Trophoblast cell (in vitro differentiated cells and primary cell): ENCODE results near the gene IQCB1.

Experiments
- DNase-seq, 2 donors: peaks; one replicate each; pipeline ENCODE4 v3.0.0-alpha.2; 2016
- H2AFZ ChIP-seq: 2 replicates; pipeline ENCODE4 v1.6.1; 2013; ENCODE audit warnings: low read length, moderate library complexity, mild to moderate bottlenecking; ENCODE audit not compliant: insufficient read depth, poor library complexity
- H2AK5ac ChIP-seq: 2 replicates; pipeline ENCODE4 v1.6.1; 2013; ENCODE audit warnings: mild to moderate bottlenecking, low read length
- H2BK120ac ChIP-seq: 2 replicates; pipeline ENCODE4 v1.6.1; 2013; ENCODE audit warnings: low read length, mild to moderate bottlenecking, moderate library complexity; ENCODE audit not compliant: insufficient read depth, poor library complexity
- H2BK12ac ChIP-seq: 2 replicates; pipeline ENCODE4 v1.6.1; 2013; ENCODE audit warnings: mild to moderate bottlenecking, low read length, moderate library complexity
- H2BK5ac ChIP-seq: 2 replicates; pipeline ENCODE4 v1.6.1; 2013; ENCODE audit warnings: low read length, low read depth, moderate library complexity, mild to moderate bottlenecking; ENCODE audit not compliant: poor library complexity
- H3K14ac ChIP-seq: 2 replicates; pipeline ENCODE4 v1.6.1; 2013; ENCODE audit warnings: mild to moderate bottlenecking, low read length
- H3K18ac ChIP-seq: 2 replicates; pipeline ENCODE4 v1.6.1; 2013; ENCODE audit warnings: mild to moderate bottlenecking, low read length
- H3K23ac ChIP-seq: 2 replicates; pipeline ENCODE4 v1.6.1; 2013; ENCODE audit warnings: low read length
- H3K27ac ChIP-seq: 2 replicates; pipeline ENCODE4 v1.5.1; 2013; ENCODE audit warnings: low read depth, mild to moderate bottlenecking, inconsistent platforms, low read length, moderate library complexity
- H3K27me3 ChIP-seq: 2 replicates; pipeline ENCODE4 v1.6.1; 2013; ENCODE audit warnings: inconsistent platforms, mild to moderate bottlenecking, low read length, moderate library complexity; ENCODE audit not compliant: insufficient read depth
- H3K36me3 ChIP-seq, 2 experiments: 1 replicate in 1 of 2; 2 replicates in 1 of 2; pipeline ENCODE4 v1.6.1; 2013; ENCODE audit warnings: low read length in 2 of 2, mild to moderate bottlenecking in 2 of 2, moderate library complexity in 1 of 2; ENCODE audit not compliant: insufficient read depth in 2 of 2, control insufficient read depth in 1 of 2
- H3K4ac ChIP-seq: 2 replicates; pipeline ENCODE4 v1.6.1; 2013; ENCODE audit warnings: low read depth, mild to moderate bottlenecking, low read length, moderate library complexity
- H3K4me1 ChIP-seq, 2 experiments: 1 replicate in 1 of 2; 2 replicates in 1 of 2; pipeline ENCODE4 v1.6.1; 2013; ENCODE audit warnings: low read length in 2 of 2, mild to moderate bottlenecking in 2 of 2, moderate library complexity in 1 of 2; ENCODE audit not compliant: insufficient read depth in 2 of 2, control insufficient read depth in 1 of 2
- H3K4me2 ChIP-seq: 2 replicates; pipeline ENCODE4 v1.6.1; 2013; ENCODE audit warnings: inconsistent platforms, mild to moderate bottlenecking, low read length, moderate library complexity
- H3K4me3 ChIP-seq: 2 replicates; pipeline ENCODE4 v1.5.1; 2013; ENCODE audit warnings: mild to moderate bottlenecking, low read depth, low read length, inconsistent platforms
- H3K79me1 ChIP-seq: one replicate; pipeline ENCODE4 v1.6.1; 2013; ENCODE audit warnings: low read length
- H3K79me2 ChIP-seq: 2 replicates; pipeline ENCODE4 v1.6.1; 2013; ENCODE audit warnings: low read length, mild to moderate bottlenecking; ENCODE audit not compliant: control insufficient read depth, insufficient read depth, poor library complexity
- H3K9ac ChIP-seq: 2 replicates; pipeline ENCODE4 v1.6.1; 2013; ENCODE audit warnings: mild to moderate bottlenecking, low read length
- H3K9me3 ChIP-seq: 2 replicates; pipeline ENCODE4 v1.6.1; 2013; ENCODE audit warnings: low read depth, mild to moderate bottlenecking, control low read depth, inconsistent platforms, low read length; ENCODE audit not compliant: insufficient read depth
- H4K12ac ChIP-seq: 2 replicates; pipeline ENCODE4 v1.6.1; 2013; ENCODE audit warnings: low read depth, mild to moderate bottlenecking, low read length, moderate library complexity
- H4K8ac ChIP-seq: 2 replicates; pipeline ENCODE4 v1.6.1; 2013; ENCODE audit warnings: low read depth, mild to moderate bottlenecking, low read length, moderate library complexity
- H4K91ac ChIP-seq: one replicate; pipeline ENCODE4 v1.6.1; 2013; ENCODE audit warnings: low read depth, mild to moderate bottlenecking, low read length, moderate library complexity
- WGBS: extraction: QIAGEN DNeasy Blood & Tissue Kit; methylation state at CpG from one replicate; pipeline ENCODE4 v1.1.7; 2013; ENCODE audit warnings: missing lambda C conversion rate; ENCODE audit not compliant: insufficient read length, insufficient coverage; ENCODE audit errors: extremely low coverage; 5-methylcytosine and 5-hydroxymethylcytosine counted together

Gene IQCB1

DNA sequence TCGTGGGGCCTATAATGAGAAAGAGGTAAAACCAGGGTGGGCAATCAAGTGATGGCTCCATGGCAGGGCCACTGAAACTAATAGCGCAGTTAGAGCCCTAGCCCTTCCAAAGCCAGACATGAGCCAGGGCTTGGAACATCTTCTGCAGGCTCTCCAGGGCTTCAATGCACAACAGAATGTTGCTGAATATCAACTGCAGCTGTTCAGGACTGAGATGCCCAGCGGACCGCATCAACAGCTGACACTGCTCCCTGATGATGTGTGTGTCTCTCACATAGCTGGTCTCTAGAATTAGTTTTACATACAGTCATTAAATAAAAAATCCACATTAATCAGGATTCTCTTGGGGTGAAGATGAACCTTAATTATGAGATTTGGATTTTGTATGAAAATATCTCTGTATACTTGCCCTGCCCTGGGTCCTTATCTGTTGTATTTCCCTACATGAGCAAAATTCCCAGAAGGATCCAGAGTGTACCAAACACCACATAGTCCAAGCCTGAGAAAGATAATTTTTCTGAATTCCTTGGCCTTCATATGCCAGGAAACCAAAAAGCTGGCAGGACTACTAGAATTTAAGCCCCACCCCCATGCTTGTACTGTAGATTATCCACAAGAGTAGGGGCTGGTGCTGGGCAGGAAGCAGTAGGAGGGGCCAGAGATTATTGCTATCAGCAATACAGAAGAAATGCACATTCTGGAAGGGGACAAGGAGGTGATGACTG, 77.6 kb downstream of the IQCB1 start:
- no peak overlapping the region for H2BK12ac ChIP-seq
- H3K27ac ChIP-seq = no peak overlapping the region
- no peak overlapping the region for H3K9ac ChIP-seq
- H3K4ac ChIP-seq = no peak overlapping the region
- no peak overlapping the region for H3K18ac ChIP-seq
- H3K79me1 ChIP-seq = no peaks in the 10 kb centered on the region
- no peak overlapping the region for H2BK120ac ChIP-seq
- no peaks in the 10 kb centered on the region for H3K27me3 ChIP-seq
- H4K8ac ChIP-seq = no peak overlapping the region
- no peak overlapping the region for H3K14ac ChIP-seq
- no peak overlapping the region for H3K23ac ChIP-seq
- no peaks in the 10 kb centered on the region for H3K4me1 ChIP-seq
- no peak overlapping the region for H2BK5ac ChIP-seq
- no peaks in the 10 kb centered on the region for H3K9me3 ChIP-seq
- H2AFZ ChIP-seq = peak overlapping the region; percentile 45
- H3K79me2 ChIP-seq = no peaks in the 10 kb centered on the region
- WGBS = no CpG with 5 or more reads among the region's 4 CpGs
- no peak overlapping the region for H2AK5ac ChIP-seq
- H3K4me2 ChIP-seq = no peak overlapping the region
- no peaks in the 10 kb centered on the region for H3K36me3 ChIP-seq
- H4K91ac ChIP-seq = no peak overlapping the region
- H3K4me3 ChIP-seq = no peak overlapping the region
- no peak overlapping the region for H4K12ac ChIP-seq
- no peak for DNase-seq

DNA sequence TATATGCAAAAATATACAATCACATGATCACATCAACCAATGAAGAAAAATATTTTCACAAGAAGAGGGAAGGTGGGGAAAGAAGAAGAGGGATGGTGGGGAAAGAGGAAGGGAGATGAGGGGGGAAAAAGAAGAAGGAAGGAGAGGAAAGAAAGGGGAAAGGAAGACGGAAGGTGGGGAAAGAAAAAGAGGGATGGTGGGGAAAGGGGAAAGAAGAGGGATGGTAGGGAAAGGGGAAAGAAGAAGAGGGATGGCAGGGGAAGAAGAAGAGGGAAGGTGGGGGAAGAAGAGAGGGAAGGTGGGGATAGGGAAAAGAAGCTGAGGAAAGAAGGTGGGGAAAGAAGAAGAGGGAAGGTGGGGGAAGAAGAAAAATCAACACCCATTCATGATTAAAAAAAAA, 82.1 kb downstream of the IQCB1 start:
- H3K23ac ChIP-seq = no peak overlapping the region
- no peak overlapping the region for H4K91ac ChIP-seq
- no peak overlapping the region for H3K4me3 ChIP-seq
- no peak overlapping the region for H2BK5ac ChIP-seq
- no peak overlapping the region for H2BK120ac ChIP-seq
- H3K27ac ChIP-seq = no peak overlapping the region
- H3K9ac ChIP-seq = no peak overlapping the region
- H3K4ac ChIP-seq = no peak overlapping the region
- H2AFZ ChIP-seq = no peak overlapping the region
- no peak overlapping the region for H3K14ac ChIP-seq
- no peaks in the 10 kb centered on the region for H3K36me3 ChIP-seq
- H3K79me2 ChIP-seq = peaks cover 5% of the 10 kb centered on the region
- no peak overlapping the region for H3K4me2 ChIP-seq
- no peaks in the 10 kb centered on the region for H3K27me3 ChIP-seq
- H3K9me3 ChIP-seq = no peaks in the 10 kb centered on the region
- no peak overlapping the region for H3K18ac ChIP-seq
- H4K8ac ChIP-seq = no peak overlapping the region
- H3K79me1 ChIP-seq = peaks cover 5% of the 10 kb centered on the region
- 100% methylated on average over 1 of the region's 1 CpG for WGBS
- H4K12ac ChIP-seq = no peak overlapping the region
- DNase-seq = no peak
- H2AK5ac ChIP-seq = no peak overlapping the region
- no peak overlapping the region for H2BK12ac ChIP-seq
- peaks cover 2 to 9% of the 10 kb centered on the region in 2 experiments for H3K4me1 ChIP-seq

DNA sequence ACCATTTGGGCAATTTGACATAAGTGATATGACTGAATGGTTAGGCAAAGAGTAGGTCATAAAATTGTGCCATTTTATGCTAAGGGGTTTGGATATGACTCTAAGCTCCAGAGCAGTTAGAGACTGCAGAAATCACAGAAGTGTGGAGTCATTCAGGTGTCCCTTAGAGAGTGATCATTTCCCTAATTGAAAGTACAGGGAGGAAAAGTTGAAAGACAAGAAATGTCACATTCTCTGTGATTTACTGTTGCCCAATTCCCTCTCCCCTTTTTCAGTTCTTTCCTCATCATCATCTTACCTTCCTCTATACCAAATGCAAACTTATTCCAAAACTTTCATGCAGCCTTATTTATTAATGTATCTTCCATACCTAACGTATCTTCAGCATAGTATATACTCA, 82.6 kb downstream of the IQCB1 start:
- H3K4me3 ChIP-seq = no peak overlapping the region
- no peak overlapping the region for H3K18ac ChIP-seq
- peak; percentile 40 to 78 for DNase-seq
- H2BK5ac ChIP-seq = no peak overlapping the region
- no peak overlapping the region for H3K14ac ChIP-seq
- no peak overlapping the region for H3K4me2 ChIP-seq
- no peak overlapping the region for H2BK120ac ChIP-seq
- H3K4ac ChIP-seq = no peak overlapping the region
- no peaks in the 10 kb centered on the region for H3K27me3 ChIP-seq
- WGBS = no CpG with 5 or more reads among the region's 1 CpG
- no peak overlapping the region for H4K8ac ChIP-seq
- no peak overlapping the region for H4K91ac ChIP-seq
- no peak overlapping the region for H2BK12ac ChIP-seq
- H4K12ac ChIP-seq = no peak overlapping the region
- H3K4me1 ChIP-seq = peaks cover 2 to 9% of the 10 kb centered on the region in 2 experiments
- H3K36me3 ChIP-seq = no peaks in the 10 kb centered on the region
- no peak overlapping the region for H3K9ac ChIP-seq
- no peak overlapping the region for H3K23ac ChIP-seq
- no peak overlapping the region for H2AK5ac ChIP-seq
- H2AFZ ChIP-seq = no peak overlapping the region
- H3K27ac ChIP-seq = no peak overlapping the region
- H3K79me2 ChIP-seq = peaks cover 5% of the 10 kb centered on the region
- H3K9me3 ChIP-seq = no peaks in the 10 kb centered on the region
- H3K79me1 ChIP-seq = peaks cover 5% of the 10 kb centered on the region

DNA sequence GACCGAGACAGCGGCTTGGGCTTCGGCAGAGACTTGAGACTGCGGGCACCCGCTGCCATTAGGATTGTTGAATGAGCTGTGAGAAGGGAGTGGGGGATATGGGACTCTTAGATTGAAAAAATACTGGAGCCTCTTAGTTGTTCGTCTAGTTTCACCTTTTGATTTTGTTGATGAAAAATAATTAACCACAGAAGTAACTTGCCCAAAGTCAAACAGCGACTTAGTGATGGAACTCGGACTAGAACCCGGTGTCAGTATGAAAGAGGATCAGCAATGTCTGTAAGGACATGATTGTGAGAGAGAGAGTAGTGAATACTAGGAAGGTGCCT, 84.8 kb downstream of the IQCB1 start:
- Histone ChIP-seq H3K14ac (no peak overlapping the region), H3K27me3 (no peaks in the 10 kb centered on the region), H3K18ac (no peak overlapping the region), H3K9me3 (no peaks in the 10 kb centered on the region), H3K4ac (no peak overlapping the region), H4K8ac (peak overlapping the region; percentile 77), H3K79me2 (peaks cover 5% of the 10 kb centered on the region), H4K91ac (peak overlapping the region; percentile 32), H2AFZ (no peak overlapping the region), H2BK12ac (no peak overlapping the region), H3K23ac (no peak overlapping the region), H2BK120ac (no peak overlapping the region), H3K79me1 (peaks cover 5% of the 10 kb centered on the region), H3K4me2 (peak overlapping the region; percentile 85), H3K27ac (no peak overlapping the region), H3K9ac (peak overlapping the region; percentile 79), H4K12ac (peak overlapping the region; percentile 63), H3K4me1 (peaks cover 2 to 10% of the 10 kb centered on the region in 2 experiments), H3K4me3 (peak overlapping the region; percentile 72), H3K36me3 (no peaks in the 10 kb centered on the region), H2BK5ac (no peak overlapping the region), H2AK5ac (peak overlapping the region; percentile 18)
- DNase-seq = no peak
- no CpG with 5 or more reads among the region's 9 CpGs for WGBS
